ENCODE results near the gene PRL.

GRCh38 chr6:22296067-22296466, 769 bp downstream of the PRL start:
- TF ChIP-seq POLR2A (IDR thresholded peaks at IDR 0.05) = no peak
- TF ChIP-seq, protein P1, sequence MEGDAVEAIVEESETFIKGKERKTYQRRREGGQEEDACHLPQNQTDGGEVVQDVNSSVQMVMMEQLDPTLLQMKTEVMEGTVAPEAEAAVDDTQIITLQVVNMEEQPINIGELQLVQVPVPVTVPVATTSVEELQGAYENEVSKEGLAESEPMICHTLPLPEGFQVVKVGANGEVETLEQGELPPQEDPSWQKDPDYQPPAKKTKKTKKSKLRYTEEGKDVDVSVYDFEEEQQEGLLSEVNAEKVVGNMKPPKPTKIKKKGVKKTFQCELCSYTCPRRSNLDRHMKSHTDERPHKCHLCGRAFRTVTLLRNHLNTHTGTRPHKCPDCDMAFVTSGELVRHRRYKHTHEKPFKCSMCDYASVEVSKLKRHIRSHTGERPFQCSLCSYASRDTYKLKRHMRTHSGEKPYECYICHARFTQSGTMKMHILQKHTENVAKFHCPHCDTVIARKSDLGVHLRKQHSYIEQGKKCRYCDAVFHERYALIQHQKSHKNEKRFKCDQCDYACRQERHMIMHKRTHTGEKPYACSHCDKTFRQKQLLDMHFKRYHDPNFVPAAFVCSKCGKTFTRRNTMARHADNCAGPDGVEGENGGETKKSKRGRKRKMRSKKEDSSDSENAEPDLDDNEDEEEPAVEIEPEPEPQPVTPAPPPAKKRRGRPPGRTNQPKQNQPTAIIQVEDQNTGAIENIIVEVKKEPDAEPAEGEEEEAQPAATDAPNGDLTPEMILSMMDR (IDR thresholded peaks at IDR 0.05) = no peak

All from body of pancreas (tissue), 4 donors.